MM.1S (cell line): ENCODE measurements around the gene CFAP99.

Source experiments
- DNase-seq: peaks from one replicate; pipeline ENCODE4 v3.0.0-alpha.2; 2015
- H2AFZ ChIP-seq: fragments of 300-600 bp; sonication (generic); 2 replicates; pipeline ENCODE4 v1.6.0; 2016; ENCODE audit warnings: antibody characterized with exemption, low read length
- H3F3A ChIP-seq: fragments of 300-600 bp; sonication (generic); 2 replicates; pipeline ENCODE4 v1.6.1; 2016; ENCODE audit warnings: mild to moderate bottlenecking, antibody characterized with exemption, low read length, moderate library complexity, mixed read lengths; ENCODE audit not compliant: insufficient read depth
- H3K27ac ChIP-seq: fragments of 300-600 bp; sonication (generic); 2 replicates; pipeline ENCODE4 v1.5.1; 2016; ENCODE audit warnings: mild to moderate bottlenecking, low read length
- H3K27me3 ChIP-seq: fragments of 300-600 bp; sonication (generic); replicated peaks from 2 replicates; pipeline ENCODE4 v1.6.0; 2016; ENCODE audit warnings: low read length; ENCODE audit not compliant: insufficient read depth
- H3K36me3 ChIP-seq: fragments of 300-600 bp; sonication (generic); replicated peaks from 2 replicates; pipeline ENCODE4 v1.6.1; 2016; ENCODE audit warnings: mild to moderate bottlenecking, low read length, mixed read lengths; ENCODE audit not compliant: insufficient read depth
- H3K4me1 ChIP-seq: fragments of 300-600 bp; sonication (generic); 2 replicates; pipeline ENCODE4 v1.6.1; 2016; ENCODE audit warnings: low read length, mixed read lengths
- H3K4me2 ChIP-seq: fragments of 300-600 bp; sonication (generic); 2 replicates; pipeline ENCODE4 v1.6.0; 2016; ENCODE audit warnings: low read depth, low read length
- H3K4me3 ChIP-seq: fragments of 300-600 bp; sonication (generic); 2 replicates; pipeline ENCODE4 v1.5.1; 2016; ENCODE audit warnings: low read length, mixed read lengths
- H3K79me2 ChIP-seq: fragments of 300-600 bp; sonication (generic); 2 replicates; pipeline ENCODE4 v1.6.1; 2016; ENCODE audit warnings: mixed run types, low read length, mixed read lengths
- H3K9ac ChIP-seq: fragments of 300-600 bp; sonication (generic); 2 replicates; pipeline ENCODE4 v1.6.1; 2016; ENCODE audit warnings: low read length, mixed read lengths
- H3K9me2 ChIP-seq: fragments of 300-600 bp; sonication (generic); replicated peaks from 2 replicates; pipeline ENCODE4 v1.6.1; 2016; ENCODE audit warnings: mild to moderate bottlenecking, low read length, mixed read lengths; ENCODE audit not compliant: insufficient read depth
- H3K9me3 ChIP-seq: fragments of 300-600 bp; sonication (generic); replicated peaks from 2 replicates; pipeline ENCODE4 v1.6.1; 2016; ENCODE audit warnings: mild to moderate bottlenecking, low read length, mixed read lengths; ENCODE audit not compliant: insufficient read depth
- H4K20me1 ChIP-seq: fragments of 300-600 bp; sonication (generic); 2 replicates; pipeline ENCODE4 v1.6.1; 2016; ENCODE audit warnings: mild to moderate bottlenecking, low read length, moderate library complexity, mixed read lengths; ENCODE audit not compliant: insufficient read depth
- EZH2 ChIP-seq: fragments of 300-600 bp; sonication (generic); optimal IDR thresholded peaks from 2 replicates; pipeline ENCODE3; 2017; ENCODE audit warnings: low read depth, mild to moderate bottlenecking, antibody characterized with exemption, low read length, mixed read lengths
- EZH2phosphoT487 ChIP-seq: fragments of 300-600 bp; sonication (generic); IDR thresholded peaks from 2 replicates; pipeline ENCODE4 v1.6.1; 2018; ENCODE audit warnings: antibody characterized with exemption, low read length
- TF ChIP-seq, protein P1 (sequence below): fragments of 300-600 bp; sonication (generic); IDR thresholded peaks from 2 replicates; pipeline ENCODE4 v1.5.1; 2016; ENCODE audit warnings: antibody characterized with exemption, low read length, mixed read lengths

CFAP99 gene

DNA sequence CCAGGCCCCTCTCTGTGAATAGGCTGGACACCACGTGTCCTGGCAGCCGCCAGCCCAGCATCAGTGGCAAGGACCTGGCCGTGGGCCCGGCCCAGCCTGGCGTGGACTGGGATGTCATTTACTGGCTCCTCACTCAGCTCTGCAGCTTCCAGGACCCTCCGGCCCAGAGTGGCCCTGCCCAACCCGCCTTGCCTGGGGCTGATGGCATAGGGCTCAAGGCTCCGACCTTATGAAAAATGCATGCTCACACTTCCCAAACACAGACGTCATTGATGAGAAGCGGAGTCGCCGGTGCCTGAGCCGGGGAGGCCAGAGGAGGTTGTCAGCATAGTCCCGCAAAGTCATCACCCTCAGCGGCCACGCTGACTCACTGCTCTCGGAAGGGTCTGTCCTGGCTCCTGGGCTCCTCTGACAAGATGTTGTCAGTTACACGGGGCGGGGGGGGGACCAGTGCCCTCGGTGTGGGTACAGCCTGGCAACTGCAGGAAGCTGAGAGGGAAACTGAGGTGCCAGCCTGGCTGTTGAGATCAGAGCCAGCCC lies 14.3 kb downstream of the CFAP99 start:
- Histone ChIP-seq H3K27ac (no peak overlapping the region), H3K9ac (no peak overlapping the region), H3F3A (no peaks in the 10 kb centered on the region), H3K9me2 (no peaks in the 10 kb centered on the region), H3K4me3 (no peak overlapping the region), H3K9me3 (no peaks in the 10 kb centered on the region), H4K20me1 (no peaks in the 10 kb centered on the region), H3K36me3 (no peaks in the 10 kb centered on the region), H3K27me3 (peaks cover 6% of the 10 kb centered on the region; the same call in 1 of the 2 replicates), H3K79me2 (no peaks in the 10 kb centered on the region), H2AFZ (no peak overlapping the region), H3K4me2 (no peak overlapping the region), H3K4me1 (no peaks in the 10 kb centered on the region)
- no peak for DNase-seq
- TF ChIP-seq, protein P1, sequence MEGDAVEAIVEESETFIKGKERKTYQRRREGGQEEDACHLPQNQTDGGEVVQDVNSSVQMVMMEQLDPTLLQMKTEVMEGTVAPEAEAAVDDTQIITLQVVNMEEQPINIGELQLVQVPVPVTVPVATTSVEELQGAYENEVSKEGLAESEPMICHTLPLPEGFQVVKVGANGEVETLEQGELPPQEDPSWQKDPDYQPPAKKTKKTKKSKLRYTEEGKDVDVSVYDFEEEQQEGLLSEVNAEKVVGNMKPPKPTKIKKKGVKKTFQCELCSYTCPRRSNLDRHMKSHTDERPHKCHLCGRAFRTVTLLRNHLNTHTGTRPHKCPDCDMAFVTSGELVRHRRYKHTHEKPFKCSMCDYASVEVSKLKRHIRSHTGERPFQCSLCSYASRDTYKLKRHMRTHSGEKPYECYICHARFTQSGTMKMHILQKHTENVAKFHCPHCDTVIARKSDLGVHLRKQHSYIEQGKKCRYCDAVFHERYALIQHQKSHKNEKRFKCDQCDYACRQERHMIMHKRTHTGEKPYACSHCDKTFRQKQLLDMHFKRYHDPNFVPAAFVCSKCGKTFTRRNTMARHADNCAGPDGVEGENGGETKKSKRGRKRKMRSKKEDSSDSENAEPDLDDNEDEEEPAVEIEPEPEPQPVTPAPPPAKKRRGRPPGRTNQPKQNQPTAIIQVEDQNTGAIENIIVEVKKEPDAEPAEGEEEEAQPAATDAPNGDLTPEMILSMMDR, result no peak
- TF ChIP-seq EZH2phosphoT487, result no peak
- TF ChIP-seq EZH2, result no peak

DNA sequence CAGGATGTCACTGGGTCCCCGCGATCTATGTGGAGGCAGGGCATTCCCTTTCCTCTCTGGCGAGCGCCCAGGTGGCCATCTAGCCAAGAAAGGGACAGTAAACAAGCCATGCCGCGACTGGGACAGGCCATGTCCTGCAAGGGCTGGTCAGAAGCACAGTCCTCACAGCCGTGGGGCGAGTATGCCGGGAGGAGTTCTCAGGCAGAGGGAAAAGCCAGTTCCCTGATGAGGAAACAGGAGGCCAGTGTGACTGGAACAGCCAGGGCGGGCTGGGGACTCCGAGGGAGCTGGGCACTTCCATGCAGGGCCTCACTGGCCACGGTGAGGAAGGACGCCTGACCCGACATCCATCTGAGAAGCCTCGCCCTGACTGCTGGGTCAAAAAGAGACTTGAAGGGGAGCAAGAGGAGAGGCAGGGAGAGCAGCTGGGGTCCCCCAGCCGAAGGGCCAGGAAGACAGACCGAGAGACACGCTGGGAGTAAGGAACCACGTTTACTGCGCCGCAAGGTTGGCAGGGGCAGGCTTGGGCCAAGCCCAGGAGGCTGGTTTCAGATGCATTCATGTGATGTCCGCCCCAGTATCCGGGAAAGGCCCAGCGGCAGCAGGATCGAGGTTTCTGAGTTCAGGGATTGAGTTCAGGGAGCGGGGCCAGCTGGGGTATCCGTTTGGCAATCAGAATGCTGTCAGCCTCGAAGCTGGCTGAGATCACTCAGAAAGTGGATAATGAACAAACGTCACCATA lies 15.0 kb downstream of the CFAP99 start:
- no peak overlapping the region for H3K4me3 ChIP-seq
- H3K9ac ChIP-seq, result no peak overlapping the region
- peaks cover 6% of the 10 kb centered on the region; the same call in 1 of the 2 replicates for H3K27me3 ChIP-seq

DNA sequence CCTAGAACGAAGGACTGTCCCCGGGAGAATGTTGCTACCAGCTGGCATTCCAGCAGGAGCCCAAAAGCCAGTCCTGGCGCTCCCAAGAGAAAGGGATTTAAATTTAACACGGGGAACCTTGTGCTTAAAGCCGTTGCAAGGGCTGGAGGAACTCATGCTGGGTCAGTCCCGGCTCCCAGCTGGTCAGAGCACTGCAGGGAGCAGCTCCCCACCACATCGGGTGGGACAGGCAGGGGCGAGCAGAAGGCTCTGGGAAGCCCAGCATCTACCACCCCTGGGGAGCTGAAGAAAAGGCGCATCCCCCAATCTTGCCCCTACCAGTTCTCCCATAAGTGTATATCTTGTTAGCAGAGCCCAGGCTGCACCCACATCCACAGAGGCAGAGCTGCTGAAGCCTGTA lies 15.7 kb downstream of the CFAP99 start:
- Histone ChIP-seq H3K27me3 (peaks cover 6% of the 10 kb centered on the region; the same call in 1 of the 2 replicates), H3K9me3 (no peaks in the 10 kb centered on the region), H3F3A (no peaks in the 10 kb centered on the region), H3K4me2 (no peak overlapping the region), H3K4me3 (no peak overlapping the region), H3K9me2 (no peaks in the 10 kb centered on the region), H3K36me3 (no peaks in the 10 kb centered on the region), H3K4me1 (no peaks in the 10 kb centered on the region), H3K27ac (no peak overlapping the region), H2AFZ (no peak overlapping the region), H3K79me2 (no peaks in the 10 kb centered on the region), H4K20me1 (no peaks in the 10 kb centered on the region), H3K9ac (no peak overlapping the region)
- TF ChIP-seq EZH2, result no peak
- TF ChIP-seq, protein P1, result no peak
- TF ChIP-seq EZH2phosphoT487, result no peak
- no peak for DNase-seq

More for the DNA sequence above, 15.0 kb downstream of the CFAP99 start:
- TF ChIP-seq EZH2phosphoT487, result no peak
- TF ChIP-seq EZH2, result no peak
- TF ChIP-seq, protein P1, result no peak
- no peak overlapping the region for H3K27ac ChIP-seq
- DNase-seq, result no peak
- no peaks in the 10 kb centered on the region for H3K9me2 ChIP-seq
- no peaks in the 10 kb centered on the region for H4K20me1 ChIP-seq
- no peaks in the 10 kb centered on the region for H3K79me2 ChIP-seq
- H3K4me2 ChIP-seq, result no peak overlapping the region
- H3K9me3 ChIP-seq, result no peaks in the 10 kb centered on the region
- H3K4me1 ChIP-seq, result no peaks in the 10 kb centered on the region
- H3F3A ChIP-seq, result no peaks in the 10 kb centered on the region
- H3K36me3 ChIP-seq, result no peaks in the 10 kb centered on the region
- no peak overlapping the region for H2AFZ ChIP-seq
